GM12891 (cell line): ENCODE data around the gene KREMEN1.

Experiments used
- POLR2A ChIP-seq: IDR thresholded peaks from 2 replicates; pipeline ENCODE4 v1.6.1; 2011; ENCODE audit warnings: low read depth, low read length, control low read depth
- SPI1 ChIP-seq: IDR thresholded peaks from 2 replicates; pipeline ENCODE4 v1.6.1; 2011; ENCODE audit warnings: low read depth, low read length, control low read depth

- TF ChIP-seq POLR2A, result no peak
- no peak for TF ChIP-seq SPI1
Measured at GRCh38 chr22:29069463-29069862, 3.4 kb upstream of the KREMEN1 start.
